Calu3 (cell line): Measurements from ENCODE around the gene PIGA. TPM values are rescaled to one million over a fixed set of nuclear protein-coding genes. Genes with fewer than 3 reads are reported as not detected.

Experiments used
- BruUV-seq: library from RNA; stranded (reverse); fragments of 400-500 nt; replicated peaks from 2 replicates; lab custom pipeline; 2021; lab: Mats Ljungman, UMichigan
- CTCF ChIA-PET: fragments of 300-600 bp; sonication (Branson Sonifier 250); formaldehyde crosslinking; loops from one replicate; lab custom pipeline; 2022; ENCODE audit warnings: antibody characterized with exemption; lab: Charles Lee
- DNase-seq: peaks from one replicate; pipeline ENCODE4 v3.0.0; 2022
- H3K27ac Mint-ChIP-seq: one replicate; pipeline ENCODE4 v1.8.0; 2022; ENCODE audit warnings: mixed read lengths; ENCODE audit not compliant: unreplicated experiment
- H3K27me3 Mint-ChIP-seq: one replicate; pipeline ENCODE4 v1.8.0; 2022; ENCODE audit warnings: mixed read lengths; ENCODE audit not compliant: unreplicated experiment
- H3K36me3 Mint-ChIP-seq: one replicate; pipeline ENCODE4 v1.8.0; 2022; ENCODE audit warnings: mild to moderate bottlenecking, moderate library complexity, mixed read lengths; ENCODE audit not compliant: insufficient read depth, unreplicated experiment
- H3K4me1 Mint-ChIP-seq: one replicate; pipeline ENCODE4 v1.8.0; 2022; ENCODE audit warnings: mild to moderate bottlenecking, low read depth, mixed read lengths; ENCODE audit not compliant: unreplicated experiment
- H3K4me3 Mint-ChIP-seq: one replicate; pipeline ENCODE4 v1.8.0; 2022; ENCODE audit warnings: mild to moderate bottlenecking, low read depth, moderate library complexity, mixed read lengths; ENCODE audit not compliant: unreplicated experiment
- H3K9me3 Mint-ChIP-seq: one replicate; pipeline ENCODE4 v1.8.0; 2022; ENCODE audit warnings: low read depth, mixed read lengths; ENCODE audit not compliant: unreplicated experiment
- intact Hi-C: fragments of 100-400 bp; cut with micrococcal nuclease; formaldehyde crosslinking; loops from one replicate; pipeline ENCODE4 v1.10.0; 2022; ENCODE audit not compliant: unreplicated experiment
- total RNA-seq: library from RNA; stranded (reverse); gene quantifications from 2 replicates; pipeline ENCODE4 v1.2.3, GENCODE V29; 2022
- TF ChIP-seq, protein P1 (sequence below): fragments of 200-600 bp; IDR thresholded peaks from one replicate; pipeline ENCODE4 v1.8.0; 2022; ENCODE audit warnings: antibody characterized with exemption; ENCODE audit not compliant: unreplicated experiment

The PIGA gene
- total RNA-seq, 1 experiment from 2014 or later = 34.4 TPM

DNA sequence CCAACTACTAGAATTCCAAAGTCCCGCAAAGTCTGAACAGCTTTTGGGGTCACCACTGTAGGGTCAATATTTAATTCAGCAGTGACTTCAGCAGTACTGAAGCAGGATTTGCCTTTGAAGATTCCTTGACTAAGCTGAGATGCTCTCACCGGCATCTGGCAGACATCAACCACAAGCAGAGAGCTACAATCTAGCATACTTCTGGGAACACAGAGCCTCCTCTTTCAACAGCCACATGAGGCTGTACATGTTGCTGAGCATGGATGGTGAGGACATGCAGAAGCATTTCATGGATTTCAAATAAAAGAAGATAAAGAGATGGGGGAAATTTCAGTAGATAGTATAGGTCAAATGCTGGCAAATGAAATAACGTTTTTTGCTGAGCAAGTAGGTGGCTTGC lies 13.3 kb downstream of the PIGA start:
- Mint-ChIP-seq H3K4me3 (no peak overlapping the region), H3K27ac (no peak overlapping the region), H3K9me3 (no peaks in the 10 kb centered on the region), H3K4me1 (no peaks in the 10 kb centered on the region), H3K36me3 (peaks cover 16% of the 10 kb centered on the region), H3K27me3 (no peaks in the 10 kb centered on the region)
- TF ChIP-seq, protein P1, sequence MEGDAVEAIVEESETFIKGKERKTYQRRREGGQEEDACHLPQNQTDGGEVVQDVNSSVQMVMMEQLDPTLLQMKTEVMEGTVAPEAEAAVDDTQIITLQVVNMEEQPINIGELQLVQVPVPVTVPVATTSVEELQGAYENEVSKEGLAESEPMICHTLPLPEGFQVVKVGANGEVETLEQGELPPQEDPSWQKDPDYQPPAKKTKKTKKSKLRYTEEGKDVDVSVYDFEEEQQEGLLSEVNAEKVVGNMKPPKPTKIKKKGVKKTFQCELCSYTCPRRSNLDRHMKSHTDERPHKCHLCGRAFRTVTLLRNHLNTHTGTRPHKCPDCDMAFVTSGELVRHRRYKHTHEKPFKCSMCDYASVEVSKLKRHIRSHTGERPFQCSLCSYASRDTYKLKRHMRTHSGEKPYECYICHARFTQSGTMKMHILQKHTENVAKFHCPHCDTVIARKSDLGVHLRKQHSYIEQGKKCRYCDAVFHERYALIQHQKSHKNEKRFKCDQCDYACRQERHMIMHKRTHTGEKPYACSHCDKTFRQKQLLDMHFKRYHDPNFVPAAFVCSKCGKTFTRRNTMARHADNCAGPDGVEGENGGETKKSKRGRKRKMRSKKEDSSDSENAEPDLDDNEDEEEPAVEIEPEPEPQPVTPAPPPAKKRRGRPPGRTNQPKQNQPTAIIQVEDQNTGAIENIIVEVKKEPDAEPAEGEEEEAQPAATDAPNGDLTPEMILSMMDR = no peak
- no TSS peak for BruUV-seq
- no peak for DNase-seq
- intact Hi-C loops = no loop called here
- CTCF ChIA-PET = no interaction called here

DNA sequence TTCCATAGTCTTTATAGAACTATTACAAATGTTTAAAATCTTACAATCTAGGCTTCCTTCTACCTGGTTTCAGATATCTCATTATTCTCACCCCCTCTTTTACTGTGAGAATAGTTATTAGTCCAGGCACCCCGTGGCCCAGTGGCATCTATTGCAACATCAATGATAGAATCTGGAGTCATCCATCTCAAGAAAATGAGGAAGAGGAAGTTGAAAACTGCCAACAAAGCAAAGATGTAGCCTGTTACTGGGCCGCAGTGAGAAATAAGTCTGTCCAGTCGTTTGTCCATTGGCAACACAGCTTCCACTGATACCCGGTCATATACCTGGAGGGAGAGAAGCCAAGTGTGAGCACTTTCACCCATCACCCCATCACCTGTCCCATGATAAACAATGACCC lies 13.9 kb downstream of the PIGA start:
- no peak for DNase-seq
- intact Hi-C loops = no loop called here
- TF ChIP-seq, protein P1 = no peak
- peaks cover 16% of the 10 kb centered on the region for H3K36me3 Mint-ChIP-seq
- no peak overlapping the region for H3K4me3 Mint-ChIP-seq
- CTCF ChIA-PET = no interaction called here
- no peak overlapping the region for H3K27ac Mint-ChIP-seq
- H3K4me1 Mint-ChIP-seq = no peaks in the 10 kb centered on the region
- no TSS peak for BruUV-seq
- H3K27me3 Mint-ChIP-seq = no peaks in the 10 kb centered on the region
- no peaks in the 10 kb centered on the region for H3K9me3 Mint-ChIP-seq

DNA sequence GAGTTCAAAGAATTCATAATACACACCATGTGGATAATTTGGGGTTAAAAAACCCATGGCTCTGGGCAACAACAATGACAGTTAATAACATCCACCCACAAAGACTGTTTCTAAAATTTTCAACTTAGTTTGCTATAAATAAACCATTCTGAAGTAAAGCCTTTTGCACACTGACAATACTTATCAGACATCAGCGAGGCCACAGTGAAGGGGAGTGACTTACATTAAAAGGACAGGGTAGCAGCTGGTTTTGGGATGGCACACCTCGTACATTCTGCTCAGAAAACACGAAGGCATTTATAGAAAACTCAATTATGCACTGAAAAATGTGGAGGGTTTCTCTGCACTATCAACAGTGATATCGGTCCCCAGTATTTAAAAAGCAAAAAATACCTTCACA lies 15.0 kb downstream of the PIGA start:
- CTCF ChIA-PET = no interaction called here

DNA sequence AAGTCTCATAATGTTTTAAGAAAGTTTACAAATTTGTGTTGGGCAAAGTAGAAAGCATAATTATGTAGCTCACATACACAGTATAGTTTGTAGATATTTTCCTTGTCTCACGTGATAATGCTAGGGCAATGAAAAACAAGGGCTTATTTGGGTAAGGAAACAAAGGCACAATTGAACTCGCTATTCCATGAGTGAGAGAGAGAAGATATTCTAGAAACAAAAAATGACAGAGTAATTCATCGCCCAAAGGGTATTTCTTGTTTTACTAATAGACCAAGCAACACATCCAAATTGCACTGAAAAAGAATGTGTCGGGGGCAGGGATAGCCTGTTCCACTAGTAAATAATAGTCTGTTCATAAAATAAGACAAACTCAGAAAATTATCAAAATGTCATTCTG lies 16.2 kb downstream of the PIGA start:
- Mint-ChIP-seq H3K4me3 (no peak overlapping the region), H3K36me3 (peaks cover 11% of the 10 kb centered on the region), H3K4me1 (no peaks in the 10 kb centered on the region), H3K27me3 (no peaks in the 10 kb centered on the region), H3K9me3 (no peaks in the 10 kb centered on the region), H3K27ac (no peak overlapping the region)
- no peak for DNase-seq
- TF ChIP-seq, protein P1 = no peak
- BruUV-seq = no TSS peak
- CTCF ChIA-PET = no interaction called here
- intact Hi-C loops = no loop called here

More for the DNA sequence above, 15.0 kb downstream of the PIGA start:
- H3K27me3 Mint-ChIP-seq = no peaks in the 10 kb centered on the region
- no peak overlapping the region for H3K27ac Mint-ChIP-seq
- H3K36me3 Mint-ChIP-seq = peaks cover 16% of the 10 kb centered on the region
- no TSS peak for BruUV-seq
- intact Hi-C loops = no loop called here
- TF ChIP-seq, protein P1 = no peak
- no peak for DNase-seq
- H3K9me3 Mint-ChIP-seq = no peaks in the 10 kb centered on the region
- no peak overlapping the region for H3K4me3 Mint-ChIP-seq
- H3K4me1 Mint-ChIP-seq = no peaks in the 10 kb centered on the region
